SH-SY5Y (cell line): ENCODE data around the gene DYNC1LI1.

Experiments
- GATA2 ChIP-seq: IDR thresholded peaks from 2 replicates; pipeline ENCODE4 v1.6.1; 2011; ENCODE audit warnings: mild to moderate bottlenecking, low read depth, low read length
- GATA3 ChIP-seq: IDR thresholded peaks from 2 replicates; pipeline ENCODE4 v1.6.1; 2011; ENCODE audit warnings: low read depth, mild to moderate bottlenecking, low read length, moderate library complexity

DNA sequence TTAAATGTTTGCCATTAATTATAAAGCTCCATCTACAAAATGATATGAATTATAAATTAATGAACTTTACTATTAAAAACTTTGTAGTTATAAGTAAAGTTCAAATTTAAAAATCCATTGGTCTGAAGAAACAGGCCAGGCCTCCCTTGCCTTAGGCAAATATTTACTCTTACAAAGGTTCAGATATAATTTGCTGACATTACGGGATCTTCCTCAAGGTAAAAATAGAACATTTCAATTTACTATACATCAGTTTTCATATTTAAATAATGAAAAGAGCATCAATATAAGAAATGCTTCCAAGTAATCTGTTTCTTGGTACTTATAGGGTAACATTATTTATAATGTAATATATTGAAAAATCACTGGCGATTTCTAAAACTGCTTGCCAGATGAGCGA, 71.7 kb downstream of the DYNC1LI1 start:
- TF ChIP-seq GATA2, result no peak
- no peak for TF ChIP-seq GATA3
